ENCODE measurements around the gene SLC26A8. TPM values are rescaled to one million over a fixed set of nuclear protein-coding genes. Genes with fewer than 3 reads are reported as not detected.

SLC26A8 gene
- total and polyA plus RNA-seq, 2 of the 13 experiments (the other 11 are each of a cell fraction or from before 2014, with no cell fraction given), result 0.46 TPM; not detected in 1

- DNase-seq (ENCODE audit: low spot score), result no peak
- Histone ChIP-seq H3K36me3 (replicated peaks in 1 of 2; ENCODE audit: control insufficient read depth in 1 of 2, insufficient read depth in 2 of 2, low read length in 2 of 2) (peaks cover 18 to 61% of the 10 kb centered on the region in 2 experiments), H3K79me2 (ENCODE audit: insufficient read depth, low read length) (peaks cover 90% of the 10 kb centered on the region), H3K4me2 (ENCODE audit: low read depth, low read length) (no peak overlapping the region), H3K9me3 (ENCODE audit: low read length) (peaks cover 17% of the 10 kb centered on the region), H3K27ac (ENCODE audit: extremely low read length, insufficient read depth, low read length) (no peak overlapping the region), H3K4me1 (ENCODE audit: insufficient read depth, low read length) (peaks cover 28% of the 10 kb centered on the region), H4K20me1 (ENCODE audit: insufficient read depth, low read length) (peaks cover 32% of the 10 kb centered on the region), H3K27me3 (ENCODE audit: control insufficient read depth in 1 of 2, insufficient read depth in 2 of 2, low read length in 2 of 2) (no peaks in the 10 kb centered on the region; a peak in 1 of 5 replicates), H2AFZ (ENCODE audit: low read length) (no peak overlapping the region), H3K9ac (ENCODE audit: insufficient read depth, low read depth, low read length) (no peak overlapping the region), H3K4me3 (replicated peaks in 1 of 3; ENCODE audit: insufficient read depth in 1 of 3, low read depth in 2 of 3, low read length in 3 of 3) (no peak overlapping the region)
- CTCF ChIA-PET (ENCODE audit: low intra/inter-chr PET ratio, low total read pairs), result no interaction called here
- POLR2A ChIA-PET, result no interaction called here
- in situ Hi-C loops (cut with HindIII; ENCODE audit: extremely low pct_ligation_motif_present, low pct_unique_long_range_greater_than_20kb), result no loop called here
- intact Hi-C loops (cut with micrococcal nuclease; ENCODE audit: unreplicated experiment), result no loop called here
- no peak for FAIRE-seq
- no peak for TF ChIP-seq REPIN1 (CRISPR knock-in tag; IDR thresholded peaks at IDR 0.05; ENCODE audit: borderline replicate concordance, low read depth)
- no peak for TF ChIP-seq ZNF432 (CRISPR knock-in tag; IDR thresholded peaks at IDR 0.05; ENCODE audit: borderline replicate concordance)
- TF ChIP-seq ZNF142 (CRISPR knock-in tag; IDR thresholded peaks at IDR 0.05), result no peak
- TF ChIP-seq RBFOX2 (IDR thresholded peaks at IDR 0.05; ENCODE audit: low read depth, low read length), result 0 out of 2 replicates have a peak, but pooled peaks have one; percentile 7
- WGBS (ENCODE audit: low lambda C conversion rate), result 94% methylated on average over 6 of the region's 6 CpGs
- no TSS peak for BruUV-seq (replicated peaks)
- no peak for ATAC-seq
Measured at GRCh38 chr6:35914536-35914935, 109.9 kb downstream of the SLC26A8 start.
